DMS114 treated with DMSO at 0.1 percent for 48 hours (cell line): Measurements from ENCODE around the gene B9D1.

ENCODE experiments used
- DNase-seq: peaks from one replicate; lab custom pipeline; 2025; ENCODE audit not compliant: unreplicated experiment; lab: John Stamatoyannopoulos, UW

B9D1 gene

GRCh38 chr17:19388791-19389785, 26.6 kb upstream of the B9D1 start:
- DNase-seq, result no peak

GRCh38 chr17:19387921-19388521, 25.5 kb upstream of the B9D1 start:
- no peak for DNase-seq

- no peak for DNase-seq
These were observed 24.7 kb upstream of the B9D1 start, which contains the start of gene MFAP4 for GRCh38 chr17:19386974-19387920. MFAP4 (minus strand) TSS chr17:19387190; CDS start chr17:19387155, 35 bp downstream.

- DNase-seq, result no peak
These were observed 23.8 kb upstream of the B9D1 start for GRCh38 chr17:19386051-19386929.

GRCh38 chr17:19385521-19385983, 23.0 kb upstream of the B9D1 start:
- DNase-seq, result no peak

GRCh38 chr17:19384723-19385391, 22.3 kb upstream of the B9D1 start:
- DNase-seq, result no peak

- no peak for DNase-seq
These were observed 21.4 kb upstream of the B9D1 start for GRCh38 chr17:19383681-19384470.

GRCh38 chr17:19382531-19383444, 20.3 kb upstream of the B9D1 start:
- no peak for DNase-seq

DNA sequence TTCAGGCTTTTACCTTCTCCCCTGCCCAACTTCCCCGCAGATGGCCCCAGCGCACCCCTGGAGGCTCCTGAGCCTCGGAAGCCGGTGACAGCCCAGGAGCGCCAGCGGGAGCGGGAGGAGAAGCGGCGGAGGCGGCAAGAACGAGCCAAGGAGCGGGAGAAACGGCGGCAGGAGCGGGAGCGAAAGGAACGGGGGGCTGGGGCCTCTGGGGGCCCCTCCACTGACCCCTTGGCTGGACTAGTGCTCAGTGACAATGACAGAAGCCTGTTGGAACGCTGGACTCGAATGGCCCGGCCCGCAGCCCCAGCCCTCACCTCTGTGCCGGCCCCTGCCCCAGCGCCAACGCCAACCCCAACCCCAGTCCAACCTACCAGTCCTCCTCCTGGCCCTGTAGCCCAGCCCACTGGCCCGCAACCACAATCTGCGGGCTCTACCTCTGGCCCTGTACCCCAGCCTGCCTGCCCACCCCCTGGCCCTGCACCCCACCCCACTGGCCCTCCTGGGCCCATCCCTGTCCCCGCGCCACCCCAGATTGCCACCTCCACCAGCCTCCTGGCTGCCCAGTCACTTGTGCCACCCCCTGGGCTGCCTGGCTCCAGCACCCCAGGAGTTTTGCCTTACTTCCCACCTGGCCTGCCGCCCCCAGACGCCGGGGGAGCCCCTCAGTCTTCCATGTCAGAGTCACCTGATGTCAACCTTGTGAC, 19.4 kb upstream of the B9D1 start:
- no peak for DNase-seq

DNA sequence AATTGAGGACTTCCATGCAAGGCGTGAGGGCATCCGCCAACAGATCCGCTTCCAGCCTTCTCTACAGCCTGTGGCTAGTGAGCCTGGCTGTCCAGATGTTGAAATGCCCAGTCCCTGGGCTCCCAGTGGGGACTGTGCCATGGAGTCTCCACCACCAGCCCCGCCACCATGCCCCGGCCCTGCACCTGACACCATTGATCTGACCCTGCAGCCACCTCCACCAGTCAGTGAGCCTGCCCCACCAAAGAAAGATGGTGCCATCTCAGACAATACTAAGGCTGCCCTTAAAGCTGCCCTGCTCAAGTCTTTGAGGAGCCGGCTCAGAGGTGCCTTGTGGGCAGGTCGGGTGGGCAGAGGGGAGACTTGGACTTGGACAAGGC, 18.8 kb upstream of the B9D1 start:
- DNase-seq, result no peak

- no peak for DNase-seq
These were observed 18.2 kb upstream of the B9D1 start for GRCh38 chr17:19380481-19381301.

- DNase-seq, result no peak
These were observed 17.0 kb upstream of the B9D1 start for GRCh38 chr17:19379361-19380065.

DNA sequence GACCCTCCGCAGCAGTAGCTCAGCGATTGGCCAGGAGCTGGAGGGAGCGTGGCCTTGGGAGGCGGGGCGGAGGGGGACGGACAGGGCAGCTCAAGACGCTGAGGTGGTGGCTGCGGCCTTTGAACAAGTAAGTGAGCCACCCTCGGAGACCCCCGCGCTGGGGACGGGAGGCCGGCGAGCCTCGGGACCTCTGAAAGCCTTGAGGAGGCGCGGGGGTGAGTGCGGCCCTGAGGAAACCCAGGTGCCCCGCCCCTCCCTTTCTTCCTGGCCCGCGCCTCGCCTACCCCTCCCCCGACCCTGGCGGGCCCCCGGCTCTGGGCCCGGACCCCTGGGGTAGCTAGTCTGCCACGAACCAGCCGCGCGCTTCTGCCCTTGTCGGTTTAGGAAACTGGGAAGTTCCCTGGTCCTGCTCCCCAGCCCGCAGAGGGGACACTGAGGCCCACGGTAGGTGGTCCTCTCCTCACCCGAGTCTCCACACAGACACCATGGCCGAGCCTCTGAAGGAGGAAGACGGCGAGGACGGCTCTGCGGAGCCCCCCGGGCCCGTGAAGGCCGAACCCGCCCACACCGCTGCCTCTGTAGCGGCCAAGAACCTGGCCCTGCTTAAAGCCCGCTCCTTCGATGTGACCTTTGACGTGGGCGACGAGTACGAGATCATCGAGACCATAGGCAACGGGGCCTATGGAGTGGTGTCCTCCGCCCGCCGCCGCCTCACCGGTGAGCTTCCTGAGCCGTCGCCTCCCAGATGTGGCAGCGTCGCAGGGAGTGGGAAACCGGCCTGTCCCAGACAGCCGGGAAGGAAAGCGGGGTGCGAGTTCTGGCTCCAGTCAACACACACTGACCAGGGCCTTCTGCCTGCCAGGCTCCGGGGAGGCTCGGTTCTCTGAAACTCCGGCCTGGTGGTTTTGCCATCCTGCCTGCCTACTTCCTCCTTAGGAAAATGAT, 16.2 kb upstream of the B9D1 start, which contains the start of gene MAPK7:
MAPK7 (plus strand) TSS at position 83 of the 945 bp plus-strand sequence; CDS start at position 486, 403 bp downstream.
- no peak for DNase-seq
